Cortex of kidney (tissue), 1 donor: ENCODE data around the gene CEBPE.

ENCODE experiments used
- DNase-seq: peaks from one replicate; lab custom pipeline; 2025; lab: John Stamatoyannopoulos, UW

The CEBPE gene

DNA sequence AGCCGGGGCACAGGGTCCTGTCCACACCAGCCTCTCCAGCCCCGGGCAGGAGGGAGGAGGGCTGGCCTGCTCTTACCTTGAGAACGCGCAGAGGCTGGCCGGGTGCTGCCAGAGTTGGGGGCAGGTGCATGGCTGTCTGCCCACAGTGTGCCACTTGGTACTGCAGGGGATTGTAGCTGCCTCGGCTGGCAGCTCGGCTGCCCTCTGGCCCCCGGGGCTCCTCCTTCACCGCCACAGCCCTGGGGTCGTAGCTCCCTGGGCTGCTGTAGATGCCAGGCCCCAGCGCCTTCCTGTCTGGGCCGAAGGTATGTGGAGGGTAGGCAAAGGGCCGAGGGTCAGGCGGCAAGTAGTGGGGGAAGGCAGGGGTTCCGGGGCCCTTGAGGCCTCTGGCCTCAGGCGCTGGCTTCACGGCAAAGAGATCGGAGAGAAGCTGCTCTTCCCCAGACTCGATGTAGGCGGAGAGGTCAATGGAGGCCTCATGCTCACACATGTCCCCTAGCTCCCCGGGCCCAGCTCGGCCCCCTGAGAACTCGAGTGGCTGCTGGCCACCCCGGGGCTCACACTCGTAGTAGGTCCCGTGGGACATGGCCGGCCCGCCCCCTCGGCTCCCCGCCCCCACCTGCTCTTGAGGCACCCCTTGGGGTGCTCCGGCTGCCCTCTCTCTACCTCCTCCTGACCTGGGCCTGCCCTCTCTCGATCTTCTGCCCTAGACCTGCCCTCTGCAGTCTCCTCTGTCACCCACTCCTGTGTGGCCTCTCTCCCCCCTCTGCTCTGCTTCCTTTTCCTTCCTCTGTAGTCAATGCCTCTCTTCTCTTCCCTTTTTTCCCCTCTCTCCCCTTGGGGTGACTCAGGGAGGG is at the start of gene CEBPE:
Gene CEBPE (minus strand): TSS at position 750 of the 857 bp plus-strand sequence. CDS start 164 bp downstream, at position 586.
- DNase-seq = no peak

- DNase-seq = no peak
Measured at GRCh38 chr14:23168246-23168645, 49.2 kb upstream of the CEBPE start.

GRCh38 chr14:23167116-23167847 is 48.2 kb upstream of the CEBPE start:
- no peak for DNase-seq

DNA sequence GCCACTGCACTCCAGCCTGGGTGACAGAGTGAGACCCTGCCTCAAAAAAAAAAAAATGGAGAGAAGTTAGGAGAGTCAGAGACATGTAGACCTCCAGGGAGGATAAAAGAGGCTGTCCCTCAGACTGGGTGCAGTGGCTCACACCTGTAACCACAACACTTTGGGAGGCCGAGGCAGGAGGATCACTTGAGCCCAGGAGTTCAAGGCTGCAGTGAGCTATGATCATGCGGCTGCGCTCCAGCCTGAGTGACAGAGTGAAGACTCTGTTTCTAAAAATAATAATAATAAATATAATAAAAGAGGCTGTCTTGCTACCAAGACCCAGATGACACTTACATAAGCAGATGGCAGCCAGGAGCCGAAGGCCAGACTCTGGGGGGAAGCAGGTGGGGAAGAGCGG is 45.9 kb upstream of the CEBPE start:
- DNase-seq = no peak

GRCh38 chr14:23164250-23164649 is 45.2 kb upstream of the CEBPE start:
- DNase-seq = no peak

GRCh38 chr14:23163830-23164229 is 44.8 kb upstream of the CEBPE start:
- no peak for DNase-seq

DNA sequence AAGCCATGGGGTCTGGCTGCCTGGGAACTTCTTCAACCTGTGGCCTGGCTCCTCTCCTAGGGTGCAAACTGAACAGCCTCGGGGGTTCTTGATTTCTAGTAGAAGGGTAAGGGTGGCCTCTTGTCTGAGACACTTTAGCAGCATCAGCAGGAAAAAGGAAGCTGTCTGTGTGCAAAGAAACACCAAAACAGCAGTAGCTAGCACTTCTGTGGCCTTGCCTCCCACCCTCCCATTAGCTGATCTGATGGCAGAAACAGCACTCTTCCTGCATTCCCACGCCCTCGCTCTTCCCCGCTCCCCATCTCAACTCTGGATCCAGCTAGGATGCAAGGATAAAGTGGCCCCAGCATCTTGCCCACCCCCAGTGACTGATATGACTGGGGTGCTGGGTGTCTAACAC is 43.7 kb upstream of the CEBPE start:
- DNase-seq = no peak

- no peak for DNase-seq
Measured at GRCh38 chr14:23162005-23162404, 43.0 kb upstream of the CEBPE start.

- no peak for DNase-seq
Measured at GRCh38 chr14:23160924-23161522, 42.0 kb upstream of the CEBPE start.

DNA sequence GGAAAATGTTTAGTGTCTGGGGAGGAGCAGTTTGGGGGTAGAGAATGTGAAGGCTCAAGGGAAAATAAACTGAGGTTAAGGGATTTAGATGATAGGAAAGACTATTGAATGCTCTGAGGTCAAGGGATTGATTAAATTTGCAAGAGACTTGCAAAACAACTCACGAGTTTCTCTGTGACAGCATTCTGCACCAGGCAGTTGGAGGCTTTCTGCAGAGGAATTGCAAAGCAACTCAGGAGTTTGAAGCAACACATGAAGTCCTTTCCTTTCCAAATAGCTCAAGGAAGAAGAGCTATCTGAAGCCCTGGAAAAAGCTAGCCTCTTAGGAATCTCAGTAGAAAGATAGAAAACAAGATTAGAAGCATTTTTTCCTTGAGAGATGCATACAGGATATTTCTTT is 40.5 kb upstream of the CEBPE start:
- DNase-seq = no peak

DNA sequence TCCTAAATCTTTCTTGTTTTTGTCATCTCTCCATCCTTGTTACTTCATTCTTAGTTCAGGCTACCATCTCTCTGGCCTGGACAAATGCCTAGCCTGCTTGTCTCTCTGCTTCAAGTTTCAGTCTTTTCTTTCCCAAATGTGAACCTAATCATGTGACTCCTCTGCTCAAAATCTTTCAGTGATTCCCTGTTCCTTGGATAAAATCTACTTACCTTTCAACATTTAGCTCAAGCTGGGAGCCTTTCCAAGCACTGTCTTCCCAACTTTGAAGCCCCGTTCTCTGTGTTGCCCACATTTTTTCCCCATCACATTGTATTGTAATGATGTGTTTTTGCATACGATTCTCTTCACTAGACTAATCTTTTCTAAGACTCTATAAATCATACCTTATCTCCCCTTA is 39.7 kb upstream of the CEBPE start:
- DNase-seq = no peak

DNA sequence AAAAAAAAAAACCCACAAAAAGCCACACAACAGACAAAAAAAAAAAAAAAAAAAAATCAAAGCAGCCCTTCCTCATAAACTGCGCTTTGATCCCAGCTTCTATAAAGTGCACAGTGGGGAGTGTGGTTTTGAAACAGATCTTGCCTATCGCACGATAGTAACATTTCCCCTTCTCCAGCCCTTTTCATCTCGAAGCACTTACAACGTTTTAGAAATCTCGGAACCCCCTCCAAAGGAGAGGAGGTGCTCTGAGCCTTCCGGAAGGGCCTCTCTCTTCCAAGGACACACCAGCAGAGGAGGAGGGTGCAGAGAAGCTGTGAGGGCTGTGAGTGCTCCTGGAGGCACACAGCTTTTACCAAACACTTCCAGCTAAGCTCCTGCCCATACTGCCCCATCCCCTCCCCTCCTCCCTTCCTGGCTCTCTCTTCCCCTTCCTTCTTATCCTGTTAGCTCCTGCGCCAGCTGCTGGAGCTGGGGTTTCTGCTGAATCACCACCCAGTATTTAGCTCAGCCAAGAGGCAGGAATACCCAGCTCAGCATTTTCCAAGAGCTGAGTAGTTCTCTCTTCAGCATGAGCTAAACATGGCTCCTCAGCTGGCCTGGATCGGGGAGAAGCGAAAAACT is 36.0 kb upstream of the CEBPE start:
- DNase-seq = no peak

- peak; percentile 58 for DNase-seq
Measured at GRCh38 chr14:23153851-23154796, 35.1 kb upstream of the CEBPE start.

DNA sequence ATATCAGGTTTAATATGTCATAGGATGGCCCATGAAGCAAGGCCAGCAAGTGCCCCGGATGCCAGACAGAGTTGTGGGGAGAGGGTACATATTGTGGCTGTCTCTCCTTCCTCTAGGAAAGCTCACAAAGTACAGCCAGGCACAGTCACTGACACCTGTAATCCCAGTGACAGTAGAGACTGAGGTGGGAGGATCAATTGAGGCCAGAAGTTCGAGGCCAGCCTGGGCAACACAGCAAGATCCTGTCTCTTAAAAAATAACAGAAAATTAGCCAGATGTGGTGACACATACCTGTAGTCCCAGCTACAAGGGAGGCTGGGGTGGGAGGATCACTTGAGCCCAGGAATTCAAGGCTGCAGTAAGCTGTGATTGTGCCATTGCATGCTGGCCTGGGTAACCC is 32.3 kb upstream of the CEBPE start:
- no peak for DNase-seq

- no peak for DNase-seq
Measured at GRCh38 chr14:23149745-23150144, 30.7 kb upstream of the CEBPE start.

DNA sequence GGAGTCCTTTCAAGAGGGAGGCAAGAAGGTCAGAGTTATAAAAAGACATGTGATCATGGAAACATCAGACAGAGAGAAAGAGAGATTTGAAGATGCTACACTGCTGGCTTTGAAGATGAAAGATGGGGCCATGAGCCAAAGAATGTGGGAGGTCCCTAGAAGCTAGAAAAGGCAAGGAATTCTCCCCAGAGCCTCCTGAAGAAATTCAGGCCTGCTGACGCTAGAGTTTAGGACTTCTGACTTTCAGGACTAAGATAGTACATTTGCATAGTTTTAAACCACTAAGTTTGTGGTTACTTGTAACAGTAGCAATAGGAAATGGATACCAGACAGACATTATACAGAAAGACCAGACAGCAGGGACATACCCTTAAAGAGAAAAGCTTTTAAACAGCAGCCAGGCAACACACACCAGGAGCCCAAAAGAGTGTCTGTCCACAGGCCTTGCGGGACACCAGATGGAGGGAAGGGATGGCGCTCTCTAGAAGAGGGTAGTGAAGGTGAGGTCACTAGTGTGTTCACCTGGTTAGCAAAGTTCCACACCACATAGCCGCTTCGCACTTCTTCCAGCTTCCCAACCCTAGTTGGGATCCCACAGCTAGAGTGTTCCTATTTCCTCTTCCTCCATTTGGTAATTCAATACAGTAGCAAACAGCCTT is 29.7 kb upstream of the CEBPE start:
- no peak for DNase-seq

GRCh38 chr14:23147676-23148075 is 28.6 kb upstream of the CEBPE start:
- no peak for DNase-seq

- no peak for DNase-seq
Measured at GRCh38 chr14:23146980-23147379, 27.9 kb upstream of the CEBPE start.

DNA sequence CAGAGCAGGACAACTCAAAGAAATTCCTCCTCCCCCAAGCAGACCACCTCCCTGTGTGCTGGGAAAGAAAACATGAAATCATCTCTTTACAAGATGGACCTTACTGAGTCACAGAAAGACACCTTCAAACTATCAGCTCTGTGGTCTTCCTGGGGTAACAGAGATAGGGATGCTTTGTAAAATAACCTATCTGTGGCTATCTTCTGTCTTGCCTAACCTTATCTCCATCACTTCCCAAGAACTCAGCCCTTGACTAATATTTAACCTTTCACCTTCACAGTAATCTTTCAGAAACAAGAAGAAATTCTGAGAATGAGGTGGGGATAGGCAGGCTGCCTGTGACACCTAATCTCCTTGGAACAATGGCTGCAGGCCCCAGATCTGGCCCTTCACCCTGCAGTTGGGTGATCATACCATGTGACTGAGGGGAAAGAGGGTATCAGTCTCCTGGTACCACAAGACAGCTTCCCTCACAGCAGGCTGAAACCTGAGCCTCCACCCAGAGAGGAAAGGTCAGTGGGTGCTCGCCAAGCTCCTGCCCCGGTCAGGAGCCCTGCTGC is 27.4 kb upstream of the CEBPE start:
- DNase-seq = no peak

DNA sequence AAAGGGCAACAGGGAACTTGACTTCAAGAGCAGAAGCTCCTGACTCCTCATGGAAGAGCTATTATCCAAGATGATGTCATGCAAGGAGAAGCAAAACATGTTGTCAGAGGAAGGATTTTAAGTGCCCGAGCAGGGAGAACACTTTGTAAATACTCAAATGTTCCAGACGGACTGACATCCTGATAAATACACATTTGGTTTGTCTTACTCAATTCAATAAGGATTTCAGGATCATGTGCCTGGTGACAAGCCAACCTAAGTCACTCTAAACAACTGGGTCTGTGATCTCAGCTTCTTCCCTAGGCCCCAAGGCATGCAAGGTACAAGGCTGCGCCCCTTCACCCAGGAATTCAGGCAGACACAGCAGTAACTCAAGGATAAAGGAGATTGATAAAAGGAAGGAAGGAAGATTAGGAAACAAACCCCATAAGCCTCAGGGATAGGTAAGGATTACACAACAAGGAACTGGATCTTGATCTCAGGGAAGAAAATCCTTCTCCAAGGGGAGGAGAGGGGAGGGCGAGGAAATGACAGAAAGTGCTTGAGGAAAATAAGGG is 26.8 kb upstream of the CEBPE start:
- no peak for DNase-seq
